ENCODE measurements around the gene ALDH9A1.

DNA sequence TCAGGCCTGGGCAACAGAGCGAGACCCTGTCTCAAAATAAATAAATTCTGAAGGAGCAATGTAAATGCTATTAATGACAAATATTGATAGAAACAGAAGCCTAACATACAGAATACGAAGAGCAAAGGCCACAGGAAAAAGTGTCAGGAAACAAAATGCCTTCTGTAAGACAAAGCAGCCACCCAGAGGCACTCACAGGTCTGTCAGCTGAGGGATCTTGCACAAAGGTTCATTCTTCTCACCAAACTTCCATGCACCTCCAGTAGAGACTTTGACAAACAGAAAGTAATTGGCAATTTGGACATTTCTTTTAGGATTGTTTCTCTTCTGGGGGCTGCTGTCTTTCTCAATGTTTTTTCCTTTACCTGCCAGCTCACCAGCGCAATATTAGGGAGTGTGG lies 1.2 kb upstream of the ALDH9A1 start:
- TF ChIP-seq, protein P1, sequence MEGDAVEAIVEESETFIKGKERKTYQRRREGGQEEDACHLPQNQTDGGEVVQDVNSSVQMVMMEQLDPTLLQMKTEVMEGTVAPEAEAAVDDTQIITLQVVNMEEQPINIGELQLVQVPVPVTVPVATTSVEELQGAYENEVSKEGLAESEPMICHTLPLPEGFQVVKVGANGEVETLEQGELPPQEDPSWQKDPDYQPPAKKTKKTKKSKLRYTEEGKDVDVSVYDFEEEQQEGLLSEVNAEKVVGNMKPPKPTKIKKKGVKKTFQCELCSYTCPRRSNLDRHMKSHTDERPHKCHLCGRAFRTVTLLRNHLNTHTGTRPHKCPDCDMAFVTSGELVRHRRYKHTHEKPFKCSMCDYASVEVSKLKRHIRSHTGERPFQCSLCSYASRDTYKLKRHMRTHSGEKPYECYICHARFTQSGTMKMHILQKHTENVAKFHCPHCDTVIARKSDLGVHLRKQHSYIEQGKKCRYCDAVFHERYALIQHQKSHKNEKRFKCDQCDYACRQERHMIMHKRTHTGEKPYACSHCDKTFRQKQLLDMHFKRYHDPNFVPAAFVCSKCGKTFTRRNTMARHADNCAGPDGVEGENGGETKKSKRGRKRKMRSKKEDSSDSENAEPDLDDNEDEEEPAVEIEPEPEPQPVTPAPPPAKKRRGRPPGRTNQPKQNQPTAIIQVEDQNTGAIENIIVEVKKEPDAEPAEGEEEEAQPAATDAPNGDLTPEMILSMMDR (conservative IDR thresholded peaks at IDR 0.05 in 1 of 2, IDR thresholded peaks at IDR 0.05 in 1 of 2; ENCODE audit: extremely low read depth in 1 of 2, insufficient read depth in 1 of 2, low read depth in 1 of 2, low read length in 2 of 2), result no peak
- no peak for TF ChIP-seq EZH2 (IDR thresholded peaks at IDR 0.05; ENCODE audit: borderline replicate concordance, low read length)
